Amygdala (tissue), 56 donors: ENCODE results near the gene ADRA2C.
A peak's percentile ranks its signal among the peaks of the same experiment; 100 is the strongest.

Experiments
- DNase-seq, 56 donors: peaks; one replicate each; lab custom pipeline; 2025; lab: John Stamatoyannopoulos, UW

The ADRA2C gene

DNA sequence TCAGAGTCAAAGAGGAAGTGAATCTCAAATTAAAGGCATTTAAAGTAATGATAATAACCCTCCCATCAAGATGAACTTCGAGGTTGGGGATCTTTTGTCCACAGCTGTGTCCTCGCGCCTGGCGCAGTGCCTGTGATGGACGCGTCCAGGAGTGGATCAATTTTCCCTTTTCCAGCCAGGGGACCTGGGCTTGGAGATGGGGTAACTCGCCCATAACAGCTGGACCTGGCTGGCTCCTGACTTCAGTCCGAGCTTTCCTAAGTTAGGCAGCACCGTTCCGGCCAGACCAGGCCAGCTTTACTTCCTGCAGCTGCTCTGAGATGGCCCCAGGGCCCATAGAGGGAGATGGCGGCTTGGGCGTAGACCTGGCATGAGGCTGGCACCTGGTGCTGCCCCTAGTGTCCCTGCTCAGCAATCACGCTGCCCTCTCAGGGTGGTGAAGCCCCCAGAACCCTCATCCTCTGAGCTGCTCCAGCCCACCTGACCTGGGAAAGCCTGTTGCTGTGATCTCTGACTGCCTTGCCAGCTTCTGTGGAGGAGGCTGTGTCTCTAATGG, 23.9 kb downstream of the ADRA2C start:
- no peak for DNase-seq

DNA sequence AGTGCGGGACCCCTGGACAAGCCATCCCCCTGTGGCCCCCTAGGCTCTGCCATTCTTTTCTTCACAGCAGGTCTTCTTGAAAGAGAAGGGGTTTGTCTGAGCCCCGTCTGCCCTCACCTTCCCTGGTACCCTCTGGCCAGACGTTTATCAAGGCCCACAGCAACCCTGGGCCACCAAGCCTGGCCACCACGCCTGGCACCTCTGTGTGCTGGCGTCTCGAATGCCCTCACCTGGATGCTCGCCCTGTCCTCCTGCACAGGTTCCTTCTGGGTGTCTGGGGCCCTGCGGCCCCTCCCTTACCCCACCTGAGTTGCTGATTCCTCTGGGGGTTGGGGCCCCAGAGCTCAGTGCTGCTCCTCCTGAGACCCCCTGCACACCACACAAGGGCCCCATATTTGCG, 25.1 kb downstream of the ADRA2C start:
- no peak for DNase-seq

DNA sequence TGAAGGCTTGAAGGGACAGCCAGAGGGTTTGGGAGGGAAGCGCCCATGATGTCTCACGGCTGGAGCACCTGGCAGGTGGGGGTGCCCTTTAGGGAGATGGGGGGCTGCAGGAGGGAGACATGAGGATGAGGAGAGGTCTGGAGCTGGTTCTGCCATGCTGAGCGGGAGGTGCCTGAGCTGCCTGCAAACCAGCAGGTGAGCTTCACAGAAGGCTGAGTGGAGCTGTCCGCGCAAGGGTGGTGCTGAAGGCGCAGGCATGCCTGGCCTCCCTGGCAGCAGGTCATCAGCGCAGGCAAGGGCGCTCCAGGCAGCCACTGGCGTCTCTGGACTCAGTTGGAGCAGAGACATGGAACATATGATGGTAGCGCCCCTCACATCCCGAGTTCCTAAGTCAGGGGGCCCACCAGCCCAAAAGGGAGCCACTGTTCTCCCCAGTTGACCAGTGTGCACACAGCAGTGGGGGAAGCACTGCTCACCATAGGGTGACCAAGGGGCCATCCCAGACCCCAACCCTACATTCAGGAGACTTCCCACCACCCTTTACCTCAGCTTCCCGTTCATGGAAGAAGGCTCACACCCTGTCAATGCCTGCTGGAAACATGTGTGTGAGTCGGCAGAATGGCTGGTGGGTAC, 25.8 kb downstream of the ADRA2C start:
- peak in 1 of 56 donors; percentile 22 for DNase-seq

DNA sequence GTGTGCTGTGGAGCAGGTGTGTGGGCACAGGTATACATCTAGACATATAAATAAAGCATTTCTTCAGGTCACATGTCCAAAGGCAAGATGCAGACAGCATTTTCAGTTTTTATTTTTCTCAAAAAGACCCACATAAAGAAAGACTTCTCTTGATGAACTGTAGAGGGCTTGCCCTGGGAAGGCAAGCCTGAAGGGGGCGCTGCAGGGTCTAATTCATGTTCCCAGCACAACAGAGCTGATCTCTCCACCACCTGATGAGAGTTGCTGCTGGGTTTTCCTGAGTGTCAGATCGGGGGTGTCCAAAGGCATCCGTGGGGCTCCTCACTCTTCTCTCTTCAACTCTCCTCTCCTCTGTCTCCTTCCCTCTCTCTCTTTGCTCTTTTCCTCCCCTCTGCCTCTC, 26.6 kb downstream of the ADRA2C start:
- no peak for DNase-seq

DNA sequence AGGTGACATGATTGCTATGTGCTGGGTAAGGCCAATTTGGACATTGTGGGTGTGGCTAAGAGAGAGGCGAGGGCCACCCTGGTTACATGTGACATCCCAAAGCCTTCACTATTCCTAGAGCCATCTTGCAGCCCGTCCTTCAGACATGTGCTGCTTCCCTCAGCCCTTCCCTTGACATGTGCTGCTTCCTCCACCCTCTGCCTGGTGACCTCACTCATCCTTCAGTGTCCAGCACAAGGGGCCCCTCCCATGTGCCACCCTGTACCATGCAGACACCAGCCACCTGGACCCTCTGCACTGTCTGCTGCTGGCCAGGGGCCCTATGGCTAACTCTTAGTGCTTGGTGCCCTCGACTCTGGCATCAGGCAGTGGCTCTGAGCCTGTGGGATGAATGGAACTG, 27.4 kb downstream of the ADRA2C start:
- DNase-seq = no peak

DNA sequence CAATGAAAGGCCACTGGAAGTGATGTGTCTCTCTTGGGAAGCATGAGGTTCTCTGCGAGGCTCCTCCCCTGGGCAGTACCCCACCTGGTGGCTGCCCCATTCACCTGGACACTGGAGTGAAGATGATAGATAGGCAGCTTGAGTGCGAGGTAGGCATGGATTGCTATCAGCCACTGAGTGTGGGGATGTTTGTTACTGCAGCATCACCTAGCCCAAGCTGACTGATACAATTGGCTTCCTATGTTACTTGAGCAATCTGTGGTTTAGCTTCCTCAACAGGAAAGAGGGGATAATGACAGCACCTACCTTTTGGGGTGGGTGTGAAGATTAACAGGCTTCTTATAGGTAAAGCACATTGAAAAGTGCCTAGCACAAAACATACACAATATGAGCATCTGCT, 30.8 kb downstream of the ADRA2C start:
- DNase-seq = no peak

DNA sequence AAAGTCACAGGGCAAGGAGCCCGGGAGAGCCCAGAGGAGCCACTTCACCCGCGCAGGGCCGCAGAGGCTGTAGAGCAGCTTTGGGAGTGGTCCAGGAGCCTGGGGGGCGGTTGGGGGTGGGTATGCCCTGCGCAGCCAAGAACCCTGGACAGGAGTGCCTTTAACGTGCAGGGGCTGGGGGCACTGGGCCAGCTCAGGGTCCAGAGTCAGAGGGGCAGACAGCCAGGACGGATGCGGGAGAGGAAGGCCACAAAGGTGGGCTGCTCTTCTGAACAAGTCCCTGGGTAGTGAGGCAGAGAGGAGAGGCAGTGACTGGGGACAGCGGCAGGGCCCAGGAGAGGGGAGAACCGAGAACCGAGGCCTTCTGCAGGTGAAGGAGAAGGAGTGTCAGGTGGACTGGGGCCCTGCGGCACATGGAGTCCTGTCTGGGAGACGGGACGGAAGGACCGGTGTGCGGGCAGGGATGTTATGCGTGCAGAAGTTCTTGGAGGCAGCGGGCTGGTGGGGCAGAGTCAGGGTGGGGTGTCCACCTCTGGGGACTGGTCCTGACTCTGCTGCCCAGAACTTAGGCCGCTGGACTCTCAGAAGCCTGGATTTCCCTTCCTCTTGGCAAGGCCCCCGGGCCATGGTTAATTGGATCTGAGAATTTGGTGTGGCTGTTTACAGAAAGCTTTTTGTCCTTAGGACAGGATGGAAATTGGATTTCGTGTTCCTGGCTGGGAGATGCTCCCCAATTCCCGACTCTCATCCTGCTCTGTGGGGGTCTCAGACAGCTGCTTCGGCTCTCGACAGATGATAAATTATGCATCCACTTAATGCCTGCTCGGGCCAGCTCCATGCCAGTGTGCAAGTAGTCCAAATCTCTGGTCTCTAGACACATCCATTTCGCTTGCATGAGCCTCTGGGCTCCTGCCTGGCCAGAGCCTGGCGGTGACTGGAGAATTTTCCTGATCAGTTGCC, 31.9 kb downstream of the ADRA2C start:
- no peak for DNase-seq

DNA sequence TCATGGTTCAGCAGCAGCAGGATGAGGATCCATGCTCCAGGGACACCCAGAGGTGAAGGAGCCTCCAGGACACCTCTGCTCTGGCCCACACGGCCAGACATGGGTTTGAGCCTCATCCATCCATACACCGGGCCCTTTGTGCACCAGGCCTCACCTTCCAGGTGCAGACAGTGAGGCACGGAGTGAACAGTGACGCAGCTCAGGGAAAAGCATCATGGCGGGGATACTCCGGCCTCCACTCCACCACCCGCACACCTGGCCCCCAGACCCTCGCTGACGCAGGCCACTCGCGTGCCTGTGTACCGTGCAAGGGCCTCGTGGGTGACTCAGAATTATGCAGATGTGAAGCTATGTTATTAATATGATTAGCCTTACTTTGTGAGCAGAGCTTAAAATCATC, 33.3 kb downstream of the ADRA2C start:
- no peak for DNase-seq

DNA sequence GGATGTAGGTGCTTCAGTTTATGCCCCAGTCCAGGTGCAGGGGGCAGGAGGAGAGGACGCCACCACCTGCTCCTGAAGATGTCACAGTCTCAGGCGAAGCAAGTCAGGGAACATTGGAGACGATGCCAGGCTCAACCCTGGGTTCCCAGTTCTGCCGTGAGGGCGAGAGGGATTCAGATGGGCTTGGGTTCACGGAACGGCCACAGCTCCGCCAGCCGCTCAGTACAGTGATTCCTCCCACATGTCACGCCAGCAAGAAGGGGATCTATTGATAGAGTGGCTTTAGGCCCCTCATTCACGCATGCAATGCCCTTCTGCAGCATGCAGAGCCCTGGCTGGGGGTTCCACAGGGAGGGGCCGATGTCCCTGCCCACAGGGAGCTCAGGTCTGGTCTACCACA, 34.2 kb downstream of the ADRA2C start:
- DNase-seq = no peak

DNA sequence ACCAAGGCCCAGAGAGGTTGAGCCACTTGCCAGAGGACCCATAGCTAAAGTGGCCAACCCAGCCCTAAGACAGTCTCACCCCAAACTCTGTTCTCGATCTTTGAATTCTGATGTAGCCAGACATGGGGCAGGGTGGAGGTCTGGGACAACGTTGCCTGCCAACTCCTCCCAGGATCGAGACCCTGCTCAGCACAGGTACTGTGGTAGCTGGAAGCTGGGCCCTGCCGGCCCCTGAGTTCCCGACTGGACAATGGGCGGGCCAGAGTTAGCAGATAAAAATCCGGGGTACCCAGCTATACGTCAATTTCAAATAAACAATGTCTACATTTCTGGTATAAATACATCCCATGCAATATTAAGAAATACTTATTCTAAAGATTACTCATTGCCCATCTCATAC, 35.3 kb downstream of the ADRA2C start:
- no peak for DNase-seq

DNA sequence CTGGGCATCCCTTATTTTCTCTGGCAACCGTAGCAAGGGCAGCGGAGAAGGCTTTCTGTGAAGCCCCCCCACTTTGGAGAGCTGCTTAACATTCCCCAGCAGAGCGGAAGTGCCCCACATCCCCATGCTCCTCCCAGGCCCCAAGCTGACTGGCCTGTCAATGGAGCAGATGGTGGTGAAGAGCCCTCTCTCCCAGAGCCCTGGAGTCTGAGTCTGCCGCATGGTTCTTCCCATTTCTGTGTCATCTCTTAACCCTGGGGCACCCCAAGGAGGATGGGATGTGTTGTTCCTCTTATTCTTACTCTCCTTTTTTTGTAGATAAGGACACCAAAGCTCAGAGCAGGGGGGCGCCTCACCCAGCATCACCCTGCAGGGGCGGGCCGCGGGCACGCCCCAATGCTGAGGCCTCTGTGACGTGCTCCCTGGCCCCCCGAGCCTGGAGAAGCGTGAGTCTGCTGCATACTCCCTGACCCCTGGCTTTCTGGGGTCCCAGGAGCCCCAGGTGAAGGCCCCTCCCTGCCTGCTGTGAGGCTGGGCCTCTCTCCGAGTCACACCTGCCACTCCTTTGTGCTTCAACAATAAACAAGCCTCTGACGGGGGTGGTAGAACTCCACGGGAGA, 35.9 kb downstream of the ADRA2C start:
- no peak for DNase-seq

DNA sequence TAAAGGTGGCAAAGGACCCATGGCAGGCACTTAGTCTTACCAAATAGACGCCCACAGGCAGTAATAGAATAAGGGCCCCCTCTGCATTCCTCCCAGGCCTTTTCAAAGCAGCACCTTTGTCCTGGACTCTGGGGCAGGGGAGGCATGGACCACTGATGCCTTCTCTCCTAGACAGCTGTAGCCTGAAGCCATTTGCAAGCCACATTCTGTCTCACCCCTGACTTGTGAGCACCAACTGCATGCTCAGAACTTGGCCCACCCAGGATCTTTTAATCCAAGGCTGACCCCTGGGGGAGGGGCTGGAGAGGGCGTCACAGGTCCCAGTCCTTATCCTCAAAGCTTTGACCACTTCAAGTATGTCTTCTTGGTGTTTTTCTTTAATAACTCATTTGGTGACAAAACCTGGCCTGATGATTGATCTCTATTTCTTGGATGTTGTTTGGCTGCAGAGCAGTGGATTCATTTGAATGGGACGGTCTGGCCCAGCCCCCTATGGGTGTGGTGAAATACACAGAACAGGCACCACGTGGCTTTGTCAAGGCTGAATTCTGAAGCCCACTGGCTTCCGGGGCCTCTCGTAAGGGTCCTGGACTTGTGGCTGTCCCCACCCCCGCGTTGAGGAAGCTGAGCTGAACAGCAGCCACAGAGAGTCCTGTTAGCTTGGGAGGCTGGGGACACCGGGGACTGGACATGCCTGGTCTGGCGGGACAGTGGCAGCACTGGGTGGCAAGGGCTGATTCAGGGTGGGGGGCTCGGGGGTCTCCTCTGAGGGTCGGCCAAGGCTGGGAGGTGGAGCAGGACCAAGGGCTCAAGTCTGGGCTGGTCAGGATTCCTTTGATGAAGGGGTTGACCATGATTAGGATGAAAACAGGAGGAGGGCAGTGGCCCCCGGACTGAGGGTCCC, 36.6 kb downstream of the ADRA2C start:
- DNase-seq = no peak

DNA sequence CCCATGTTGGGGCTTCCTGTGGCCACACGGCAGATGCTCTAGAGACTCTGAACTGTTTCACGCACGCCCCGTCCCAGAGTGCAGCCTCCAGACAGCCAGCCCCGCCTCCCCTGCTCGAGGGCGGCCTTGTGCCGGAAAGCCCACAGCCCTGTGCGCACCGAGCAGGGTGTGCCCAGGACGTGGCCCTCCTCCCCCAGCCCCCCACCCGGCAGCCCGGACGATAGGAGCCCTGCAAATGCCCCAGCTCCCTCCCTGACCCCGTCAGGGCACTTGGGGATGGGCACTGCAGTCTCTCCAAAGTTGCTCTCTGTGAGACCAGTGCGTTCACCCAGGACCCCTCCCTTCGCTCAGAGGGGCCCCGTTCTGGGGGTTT, 37.3 kb downstream of the ADRA2C start:
- no peak for DNase-seq

DNA sequence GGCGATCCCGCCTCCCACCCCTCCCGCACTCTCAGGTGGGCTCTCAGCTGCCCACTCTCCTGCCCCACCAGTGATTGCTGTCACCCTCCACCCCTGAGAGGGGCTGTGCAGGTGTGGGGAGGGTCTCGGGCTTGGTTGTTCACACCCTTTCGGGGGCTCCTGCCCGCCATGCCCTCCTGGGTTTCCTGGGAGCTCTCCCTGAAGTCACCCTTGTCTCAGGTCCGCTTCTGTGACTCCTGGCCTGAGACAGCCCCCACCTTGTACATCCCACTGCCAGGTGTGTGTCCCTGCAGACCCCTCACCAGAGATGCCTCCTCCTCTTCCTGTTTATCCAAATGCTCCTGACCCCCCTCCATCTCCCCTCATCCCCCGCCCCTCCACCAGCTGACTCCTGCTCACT, 37.8 kb downstream of the ADRA2C start:
- DNase-seq = no peak

DNA sequence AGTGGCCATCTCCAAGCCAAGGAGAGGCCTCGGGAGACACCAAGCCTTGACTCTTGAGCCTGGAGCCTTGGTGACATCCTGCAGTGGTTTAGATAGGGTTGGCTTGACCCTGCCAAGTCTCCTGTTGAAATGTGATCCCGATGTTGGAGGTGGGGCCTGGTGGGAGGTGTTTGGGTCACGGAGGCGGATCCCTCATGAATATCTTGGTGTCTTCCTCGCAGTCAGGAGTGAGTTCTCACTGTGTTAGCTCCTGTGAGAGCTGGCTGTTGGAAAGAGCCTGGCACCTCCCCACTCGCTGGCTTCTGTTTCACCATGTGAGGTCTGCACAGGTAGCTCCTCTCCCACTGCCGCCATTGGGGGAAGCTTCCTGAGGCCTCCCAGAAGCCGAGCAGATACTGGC, 38.8 kb downstream of the ADRA2C start:
- DNase-seq = no peak

DNA sequence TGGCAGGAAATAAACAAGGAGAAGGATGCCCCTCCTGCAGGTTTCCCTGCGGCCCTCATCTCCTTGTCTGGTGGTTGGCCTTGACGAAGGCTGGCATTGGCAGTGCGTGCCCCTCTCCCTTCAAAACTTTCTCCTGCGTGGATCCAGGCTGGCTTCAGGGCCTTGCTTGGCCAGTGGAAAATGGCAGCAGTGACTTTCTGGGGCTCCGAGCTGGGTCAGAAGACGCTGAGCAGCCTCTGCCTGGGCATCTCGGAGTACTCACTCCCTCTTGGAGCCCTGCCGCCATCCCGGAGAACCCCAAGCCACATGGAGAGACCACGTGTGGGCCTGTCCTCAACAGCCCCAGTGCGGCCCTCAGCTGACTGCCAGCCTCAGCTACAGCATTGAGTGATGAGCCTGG, 39.5 kb downstream of the ADRA2C start:
- no peak for DNase-seq

DNA sequence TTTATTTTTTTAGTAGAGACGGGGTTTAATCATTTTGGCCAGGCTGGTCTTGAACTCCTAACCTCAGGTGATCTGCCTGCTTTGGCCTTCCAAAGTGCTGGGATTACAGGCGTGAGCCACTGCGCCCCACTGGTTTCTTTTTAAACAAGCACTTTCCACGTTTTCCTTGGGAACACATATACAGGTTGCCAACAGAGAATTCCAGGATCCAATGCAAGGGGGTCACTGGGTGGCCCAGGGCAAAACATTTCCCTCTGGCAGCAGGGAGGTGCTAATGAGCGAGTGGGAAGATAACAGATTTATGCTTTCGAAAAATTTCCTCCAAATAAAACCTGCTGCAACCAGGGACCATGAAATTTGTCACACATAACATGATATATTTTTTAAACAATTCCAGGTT, 41.1 kb downstream of the ADRA2C start:
- peak in 1 of 56 donors; percentile 11 for DNase-seq

DNA sequence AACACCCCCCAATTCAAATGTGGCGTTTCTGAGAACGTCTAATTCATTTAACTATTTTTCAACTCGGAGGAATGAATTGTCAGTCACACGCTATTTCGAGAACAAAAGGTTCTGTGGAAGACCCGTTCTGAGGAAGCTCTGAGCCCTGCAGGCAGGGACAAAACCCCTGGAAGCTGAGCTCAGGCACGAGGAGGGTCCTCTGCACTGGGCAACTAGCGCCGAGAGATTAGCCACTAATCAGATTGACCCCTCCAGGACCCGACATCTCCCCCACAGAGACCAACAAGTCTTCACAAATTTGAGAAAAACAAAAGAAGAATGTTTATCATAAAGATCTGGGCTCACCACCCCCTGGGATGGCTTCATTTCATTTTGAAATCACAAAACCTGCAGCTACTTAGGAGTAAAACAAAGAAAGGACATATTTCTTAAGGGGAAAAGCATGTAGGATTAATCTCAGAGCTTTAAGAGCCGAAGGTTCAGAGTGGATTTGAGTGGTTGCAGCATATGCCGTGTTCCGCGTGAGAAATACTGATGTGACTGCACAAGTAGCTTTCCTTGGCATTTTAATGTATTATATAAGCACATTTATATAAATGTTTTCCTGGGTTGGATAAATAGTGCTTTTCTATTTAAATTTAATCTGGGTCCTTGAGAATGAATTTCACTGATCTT, 41.8 kb downstream of the ADRA2C start:
- no peak for DNase-seq

DNA sequence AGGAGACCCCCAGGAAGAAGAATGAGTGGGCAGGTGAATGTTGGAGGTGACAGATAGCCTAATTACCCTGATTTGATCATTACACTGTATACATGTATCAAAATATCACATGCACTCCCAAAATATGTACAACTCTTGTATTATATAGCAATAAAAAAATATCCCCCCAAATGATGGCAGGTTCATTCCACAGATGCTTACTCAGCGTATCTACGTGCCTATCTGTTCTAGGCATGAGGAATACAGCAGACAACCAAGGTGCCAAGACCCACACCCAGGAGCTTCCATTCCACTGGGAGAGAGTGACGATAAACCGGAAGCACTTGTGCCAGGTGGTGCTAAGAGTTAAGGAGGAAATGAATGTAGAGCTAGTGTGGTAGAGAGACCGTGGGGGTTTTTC, 42.4 kb downstream of the ADRA2C start:
- DNase-seq = no peak

DNA sequence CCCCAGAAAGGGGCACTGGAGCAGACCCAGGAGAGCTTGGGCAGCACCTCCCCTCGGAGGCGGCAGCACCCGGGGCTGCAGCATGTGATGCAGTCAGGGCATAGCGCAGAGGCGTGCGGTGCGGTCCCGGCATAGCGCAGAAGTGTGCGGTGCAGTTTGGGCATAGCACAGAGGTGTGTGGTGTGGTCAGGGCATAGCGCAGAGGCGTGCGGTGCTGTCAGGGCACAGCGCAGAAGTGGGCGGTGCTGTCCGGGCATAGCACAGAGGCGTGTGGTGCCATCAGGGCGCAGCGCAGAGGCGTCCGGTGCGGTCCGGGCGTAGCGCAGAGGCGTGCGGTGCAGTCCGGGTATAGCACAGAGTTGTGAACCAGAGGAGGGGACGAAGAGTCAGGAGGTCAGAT, 42.8 kb downstream of the ADRA2C start:
- DNase-seq = no peak
